ENCODE results near the gene ALDH3B2. TPM values are rescaled to one million over a fixed set of nuclear protein-coding genes. Genes with fewer than 3 reads are reported as not detected.

ALDH3B2 gene
- total and polyA plus RNA-seq, 2 of the 8 experiments (the other 6 are each of a cell fraction or from before 2014, with no cell fraction given) = not detected

GRCh38 chr11:67666676-67667489 lies 7.5 kb downstream of the ALDH3B2 start:
- H3K79me1 ChIP-seq (ENCODE audit: low read depth, low read length) = no peaks in the 10 kb centered on the region
- H3K18ac ChIP-seq (ENCODE audit: extremely low read depth, low read length) = no peak overlapping the region
- no peak overlapping the region for H4K91ac ChIP-seq (replicated peaks; ENCODE audit: insufficient read length, low read length)
- FAIRE-seq = no peak
- no peak overlapping the region for H2BK20ac ChIP-seq (ENCODE audit: low read length)
- no peak overlapping the region for H3K27ac ChIP-seq (ENCODE audit: low read depth, low read length)
- peaks cover 14% of the 10 kb centered on the region; the same call in 1 of the 2 replicates for H3K23me2 ChIP-seq (ENCODE audit: low read depth, low read length)
- H3K9ac ChIP-seq (replicated peaks in 1 of 4; ENCODE audit: extremely low read depth in 1 of 4, low read depth in 3 of 4, low read length in 3 of 4) = no peak overlapping the region
- DNase-seq (ENCODE audit: low read depth in 1 of 2, low spot score in 2 of 2) = no peak
- H3K27me3 ChIP-seq (replicated peaks in 1 of 4; ENCODE audit: control insufficient read depth in 3 of 4, extremely low read depth in 1 of 4, insufficient read depth in 3 of 4, low read length in 3 of 4) = no peaks in the 10 kb centered on the region
- H3K14ac ChIP-seq (ENCODE audit: insufficient read length) = no peak overlapping the region
- H3K4me1 ChIP-seq (replicated peaks in 1 of 4; ENCODE audit: control insufficient read depth in 3 of 4, insufficient read depth in 4 of 4, low read length in 3 of 4) = no peaks in the 10 kb centered on the region
- H4K8ac ChIP-seq (ENCODE audit: extremely low read depth, insufficient read depth, low read length) = no peak overlapping the region; the same call in 1 of the 2 replicates
- no peaks in the 10 kb centered on the region for H3K9me3 ChIP-seq (ENCODE audit: insufficient read depth in 2 of 2, low read depth in 1 of 2, low read length in 1 of 2)
- no peak overlapping the region for H2BK5ac ChIP-seq (ENCODE audit: low read depth, low read length)
- no peak overlapping the region for H2BK15ac ChIP-seq (ENCODE audit: low read length)
- no peak overlapping the region for H3K4me3 ChIP-seq (ENCODE audit: extremely low read depth in 1 of 4, insufficient read depth in 2 of 4, low read depth in 3 of 4, low read length in 4 of 4)
- ChIA-PET CTCF (ENCODE audit: partially characterized antibody) (interaction anchor here (0.8 to 4.4 kb wide), 11 partner anchors 9 to 125 kb away, joined by 3 to 29 read pairs (median 3); partner anchors contain the start of genes NUDT8 and TBX10), POLR2A (ENCODE audit: partially characterized antibody) (interaction anchor here (0.6 to 1.2 kb wide), 2 partner anchors 40 to 459 kb away, joined by 3 read pairs; no protein-coding TSS in a partner anchor)
- H3K56ac ChIP-seq (replicated peaks; ENCODE audit: insufficient read length, low read depth, low read length) = no peak overlapping the region
- no peaks in the 10 kb centered on the region for H3K79me2 ChIP-seq (ENCODE audit: control insufficient read depth in 1 of 2, insufficient read depth in 2 of 2, low read length in 2 of 2)
- H2AFZ ChIP-seq (ENCODE audit: low read length) = no peak overlapping the region
- H3K23ac ChIP-seq (ENCODE audit: insufficient read length) = no peak overlapping the region
- peaks cover 0 to 2% of the 10 kb centered on the region in 2 experiments for H4K20me1 ChIP-seq (replicated peaks in 1 of 2; ENCODE audit: control insufficient read depth in 1 of 2, insufficient read depth in 2 of 2, low read length in 2 of 2)
- no peak overlapping the region for H4K5ac ChIP-seq (ENCODE audit: insufficient read length, low read depth, low read length)
- H3K4me2 ChIP-seq (ENCODE audit: insufficient read depth in 1 of 2, low read depth in 2 of 2, low read length in 2 of 2) = no peak overlapping the region
- H3K4ac ChIP-seq (replicated peaks; ENCODE audit: insufficient read length, low read depth, low read length) = no peak overlapping the region
- no peak for TF ChIP-seq RNF2 (IDR thresholded peaks at IDR 0.05; ENCODE audit: borderline replicate concordance, low read depth, low read length, missing control alignments, poor library complexity, severe bottlenecking)
- TF ChIP-seq EZH2 (IDR thresholded peaks at IDR 0.05; ENCODE audit: low read depth, low read length, severe bottlenecking) = no peak
- H2BK120ac ChIP-seq (replicated peaks; ENCODE audit: low read depth, low read length) = no peak overlapping the region
- no peaks in the 10 kb centered on the region for H3K36me3 ChIP-seq (ENCODE audit: control insufficient read depth in 2 of 4, insufficient read depth in 4 of 4, low read length in 3 of 4)
- WGBS, 2 experiments (ENCODE audit: extremely low coverage in 1 of 2, insufficient coverage in 1 of 2, insufficient read length in 1 of 2, insufficient replicate concordance in 2 of 2, low coverage in 1 of 2, low lambda C conversion rate in 2 of 2, missing lambda C conversion rate in 1 of 2) = 93% methylated on average over 14 of the region's 20 CpGs; no CpG with 5 or more reads in 1 of the 2 experiments
- no peak overlapping the region for H2AK5ac ChIP-seq (ENCODE audit: low read depth, low read length)
- H2BK12ac ChIP-seq (ENCODE audit: low read depth, low read length) = no peak overlapping the region

Data from H1 (cell line).